ENCODE data around the gene LAMA3. TPM values are rescaled to one million over a fixed set of nuclear protein-coding genes. Genes with fewer than 3 reads are reported as not detected.
"Not testable (repeated sequence)": the region's sequence is repeated elsewhere in the genome, so short reads cannot be mapped to it uniquely, and the experiment has no call there.

The LAMA3 gene
- total and polyA plus RNA-seq, 12 donors: 0.89 to 5.3 (median 3.3) TPM

GRCh38 chr18:23732439-23732838, 43.2 kb downstream of the LAMA3 start:
- peaks cover 0 to 5% (median 0%) of the 10 kb centered on the region in 7 donors for H3K27me3 ChIP-seq
- no peak for TF ChIP-seq CTCF (IDR thresholded peaks at IDR 0.05)
- no peaks in the 10 kb centered on the region for H3K9me3 ChIP-seq
- peaks cover 0 to 6% (median 0%) of the 10 kb centered on the region in 9 donors for H3K4me1 ChIP-seq
- DNase-seq: no peak
- no peak for ATAC-seq
- H3K4me3 ChIP-seq: no peak overlapping the region
- H3K36me3 ChIP-seq: no peaks in the 10 kb centered on the region
- WGBS, 2 donors: 72 to 76% methylated on average over 5 of the region's 5 CpGs
- no peak overlapping the region for H3K27ac ChIP-seq
- intact Hi-C loops (cut with DNase I): loop anchor here in 1 of 10 donors (10.0 kb wide), 1 partner anchor 182 kb away; no protein-coding TSS in a partner anchor

GRCh38 chr18:23733265-23733664, 44.0 kb downstream of the LAMA3 start:
- intact Hi-C loops (cut with DNase I): loop anchor here in 1 of 10 donors (10.0 kb wide), 1 partner anchor 182 kb away; no protein-coding TSS in a partner anchor
- H3K27me3 ChIP-seq, H3K4me3 ChIP-seq, DNase-seq, H3K9me3 ChIP-seq, H3K36me3 ChIP-seq, ATAC-seq, H3K27ac ChIP-seq: not testable (repeated sequence)
- WGBS, 2 donors: 84 to 88% methylated on average over 5 of the region's 5 CpGs
- H3K4me1 ChIP-seq: peaks cover 0 to 12% (median 0%) of the 10 kb centered on the region in 9 donors

- no peak for DNase-seq
- intact Hi-C loops (cut with DNase I): loop anchor here in 1 of 10 donors (10.0 kb wide), 1 partner anchor 181 kb away; no protein-coding TSS in a partner anchor
- peaks cover 0 to 18% (median 0%) of the 10 kb centered on the region in 9 donors for H3K4me1 ChIP-seq
- H3K9me3 ChIP-seq: no peaks in the 10 kb centered on the region
- peaks cover 0 to 5% (median 0%) of the 10 kb centered on the region in 7 donors for H3K27me3 ChIP-seq
- no peak for ATAC-seq
- H3K36me3 ChIP-seq: no peaks in the 10 kb centered on the region
- TF ChIP-seq CTCF (IDR thresholded peaks at IDR 0.05): no peak
- no peak overlapping the region for H3K4me3 ChIP-seq
- no peak overlapping the region for H3K27ac ChIP-seq
- 91 to 96% methylated on average over 7 of the region's 7 CpGs for WGBS, 2 donors
These were observed 44.6 kb downstream of the LAMA3 start for GRCh38 chr18:23733895-23734294.

- ATAC-seq (no peak), DNase-seq (no peak)
- Histone ChIP-seq H3K36me3 (no peaks in the 10 kb centered on the region), H3K9me3 (no peaks in the 10 kb centered on the region), H3K4me1 (peaks cover 0 to 25% (median 0%) of the 10 kb centered on the region in 9 donors), H3K27me3 (peaks cover 0 to 5% (median 0%) of the 10 kb centered on the region in 7 donors), H3K27ac (no peak overlapping the region), H3K4me3 (no peak overlapping the region)
- no peak for TF ChIP-seq CTCF (IDR thresholded peaks at IDR 0.05)
- WGBS, 2 donors: 64 to 67% methylated on average over 6 of the region's 6 CpGs
- intact Hi-C loops (cut with DNase I): loop anchor here in 1 of 10 donors (10.0 kb wide), 1 partner anchor 180 kb away; no protein-coding TSS in a partner anchor
These were observed 45.8 kb downstream of the LAMA3 start for GRCh38 chr18:23735021-23735464.

- no peak overlapping the region for H3K4me3 ChIP-seq
- no peak for ATAC-seq
These were observed 48.3 kb downstream of the LAMA3 start for GRCh38 chr18:23737578-23737977.

More at GRCh38 chr18:23737578-23737977, 48.3 kb downstream of the LAMA3 start:
- Histone ChIP-seq H3K27ac (no peak overlapping the region), H3K36me3 (no peaks in the 10 kb centered on the region), H3K4me1 (peaks cover 0 to 33% (median 4%) of the 10 kb centered on the region in 9 donors), H3K27me3 (peaks cover 0 to 5% (median 0%) of the 10 kb centered on the region in 7 donors), H3K9me3 (no peaks in the 10 kb centered on the region)
- intact Hi-C loops (cut with DNase I): loop anchor here in 1 of 10 donors (10.0 kb wide), 1 partner anchor 177 kb away; no protein-coding TSS in a partner anchor
- no peak for DNase-seq
- WGBS, 2 donors: 77 to 79% methylated on average over 9 of the region's 9 CpGs
- TF ChIP-seq CTCF (IDR thresholded peaks at IDR 0.05): no peak

Data from heart right ventricle (tissue), 16 donors.